ENCODE data around the gene SCIMP. TPM values are rescaled to one million over a fixed set of nuclear protein-coding genes. Genes with fewer than 3 reads are reported as not detected.
"Not testable (repeated sequence)": the region's sequence is repeated elsewhere in the genome, so short reads cannot be mapped to it uniquely, and the experiment has no call there.

The SCIMP gene
- polyA plus RNA-seq, 4 donors = 0.22 to 4.4 (median 3.0) TPM

DNA sequence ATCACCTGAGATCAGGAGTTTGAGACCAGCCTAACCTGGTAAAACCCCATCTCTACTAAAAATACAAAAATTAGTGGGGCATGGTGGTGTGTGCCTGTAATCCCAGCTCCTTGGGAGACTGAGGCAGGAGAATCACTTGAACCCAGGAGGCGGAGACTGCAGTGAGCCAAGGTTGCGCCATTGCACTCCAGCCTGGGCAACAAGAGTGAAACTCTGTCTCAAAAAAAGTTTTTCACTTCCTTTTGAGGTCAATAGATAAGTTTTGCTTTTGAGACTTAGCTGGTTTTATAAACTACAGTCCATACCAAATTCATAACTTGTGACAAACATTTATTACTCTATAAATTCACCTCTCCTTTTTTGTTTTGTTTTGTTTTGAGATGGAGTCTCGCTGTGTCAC lies 72.9 kb downstream of the SCIMP start:
- WGBS, 3 donors = 65 to 85% (median 73%) methylated on average over 3 of the region's 3 CpGs
- not testable (repeated sequence) for DNase-seq; H3K4me1 ChIP-seq (ENCODE audit: control insufficient read depth in 3 of 3, insufficient read depth in 2 of 3, low read depth in 1 of 3, low read length in 2 of 3); H3K27ac ChIP-seq (ENCODE audit: low read depth in 1 of 3, low read length in 2 of 3); H3K9me3 ChIP-seq (ENCODE audit: control insufficient read depth in 2 of 2, insufficient read depth in 1 of 2, low read depth in 1 of 2, low read length in 1 of 2); H3K27me3 ChIP-seq (ENCODE audit: control insufficient read depth in 3 of 3, insufficient read depth in 3 of 3, low read length in 3 of 3); FAIRE-seq; H3K36me3 ChIP-seq (ENCODE audit: control insufficient read depth in 3 of 3, insufficient read depth in 2 of 3, low read depth in 1 of 3, low read length in 3 of 3); H3K4me3 ChIP-seq (ENCODE audit: low read depth in 1 of 3, low read length in 3 of 3)

DNA sequence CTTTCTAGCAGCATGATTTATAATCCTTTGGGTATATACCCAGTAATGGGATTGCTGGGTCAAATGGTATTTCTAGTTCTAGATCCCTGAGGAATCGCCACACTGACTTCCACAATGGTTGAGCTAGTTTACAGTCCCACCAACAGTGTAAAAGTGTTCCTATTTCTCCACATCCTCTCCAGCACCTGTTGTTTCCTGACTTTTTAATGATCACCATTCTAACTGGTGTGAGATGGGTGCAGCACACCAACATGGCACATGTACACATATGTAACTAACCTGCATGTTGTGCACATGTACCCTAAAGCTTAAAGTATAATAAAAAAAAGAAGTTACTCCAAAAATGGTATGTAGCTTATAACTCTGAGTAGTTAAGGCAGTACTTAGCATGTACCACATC lies 74.0 kb downstream of the SCIMP start:
- not testable (repeated sequence) for FAIRE-seq; H3K36me3 ChIP-seq (ENCODE audit: control insufficient read depth in 3 of 3, insufficient read depth in 2 of 3, low read depth in 1 of 3, low read length in 3 of 3); H3K4me1 ChIP-seq (ENCODE audit: control insufficient read depth in 3 of 3, insufficient read depth in 2 of 3, low read depth in 1 of 3, low read length in 2 of 3); H3K27me3 ChIP-seq (ENCODE audit: control insufficient read depth in 3 of 3, insufficient read depth in 3 of 3, low read length in 3 of 3); H3K27ac ChIP-seq (ENCODE audit: low read depth in 1 of 3, low read length in 2 of 3); H3K4me3 ChIP-seq (ENCODE audit: low read depth in 1 of 3, low read length in 3 of 3); DNase-seq; H3K9me3 ChIP-seq (ENCODE audit: control insufficient read depth in 2 of 2, insufficient read depth in 1 of 2, low read depth in 1 of 2, low read length in 1 of 2)
- WGBS, 3 donors = 33 to 80% (median 70%) methylated on average over 1 of the region's 1 CpG

Other genes with a start within 250 kb of the SCIMP start
- gene CAMTA2, start 247.2 kb downstream of the SCIMP start, polyA plus RNA-seq = 10 to 100 TPM; 34.1 to 93.7 (median 58.6) TPM
- gene INCA1, start 237.3 kb downstream of the SCIMP start, polyA plus RNA-seq = 1 to 10 TPM; 2.1 to 4.9 (median 4.0) TPM
- gene KIF1C, start 236.9 kb downstream of the SCIMP start, polyA plus RNA-seq = 100 to 1,000 TPM in 1 of 4 donors, 10 to 100 TPM in 3; 67.4 to 141 (median 82.5) TPM
- 10 to 100 TPM in 3 of 4 donors, 1 to 10 TPM in 1; 1.9 to 44.5 (median 29.5) TPM for gene SLC52A1, start 199.4 kb downstream of the SCIMP start, polyA plus RNA-seq
- 1 to 10 TPM; 2.7 to 9.5 (median 3.7) TPM for gene ZFP3, start 156.4 kb downstream of the SCIMP start, polyA plus RNA-seq
- gene ZNF232, start 123.0 kb downstream of the SCIMP start, polyA plus RNA-seq = 10 to 100 TPM in 1 of 4 donors, 1 to 10 TPM in 3; 6.3 to 11.2 (median 8.3) TPM
- under 1 TPM in 2 of 4 donors, not detected in 2; 0.03 to 0.44 TPM for gene USP6, start 118.8 kb downstream of the SCIMP start, polyA plus RNA-seq
- gene ZNF594, start 43.0 kb downstream of the SCIMP start, polyA plus RNA-seq = 10 to 100 TPM in 1 of 4 donors, 1 to 10 TPM in 1, under 1 TPM in 2; 0.22 to 14.0 (median 0.94) TPM
- 10 to 100 TPM; 14.5 to 37.1 (median 16.0) TPM for gene RABEP1, start 47.4 kb upstream of the SCIMP start, polyA plus RNA-seq
- 10 to 100 TPM; 54.5 to 71.2 (median 63.8) TPM for gene NUP88, start 184.8 kb upstream of the SCIMP start, polyA plus RNA-seq
- 10 to 100 TPM; 27.3 to 54.2 (median 30.9) TPM for gene RPAIN, start 185.3 kb upstream of the SCIMP start, polyA plus RNA-seq
- gene C1QBP, start 204.3 kb upstream of the SCIMP start, polyA plus RNA-seq = 100 to 1,000 TPM in 2 of 4 donors, 10 to 100 TPM in 2; 83.9 to 291 (median 113) TPM
- 10 to 100 TPM in 1 of 4 donors, 1 to 10 TPM in 3; 2.4 to 12.9 (median 5.4) TPM for gene DHX33, start 234.1 kb upstream of the SCIMP start, polyA plus RNA-seq

All from small intestine (tissue), 7 donors.